H7 (cell line): ENCODE data around the gene VAV2. TPM values are rescaled to one million over a fixed set of nuclear protein-coding genes. Genes with fewer than 3 reads are reported as not detected.
"Not testable (repeated sequence)": the region's sequence is repeated elsewhere in the genome, so short reads cannot be mapped to it uniquely, and the experiment has no call there.

Source experiments
- DNase-seq: peaks from one replicate; pipeline ENCODE4 v3.0.0; 2012
- H3K27me3 ChIP-seq: 2 replicates; pipeline ENCODE4 v1.6.0; 2011; ENCODE audit warnings: mild to moderate bottlenecking, low read length; ENCODE audit not compliant: control insufficient read depth, insufficient read depth
- H3K36me3 ChIP-seq: replicated peaks from 2 replicates; pipeline ENCODE4 v1.5.1; 2011; ENCODE audit warnings: low read length; ENCODE audit not compliant: control insufficient read depth, insufficient read depth
- H3K4me3 ChIP-seq: 2 replicates; pipeline ENCODE4 v1.5.1; 2011; ENCODE audit warnings: low read depth, mild to moderate bottlenecking, control low read depth, low read length, moderate library complexity; ENCODE audit not compliant: insufficient read depth
- total RNA-seq: library from RNA; depleted of rRNA; stranded (reverse); fragments of >200 nt; shearing (Covaris generic); gene quantifications from 2 replicates; pipeline ENCODE4 v1.2.3, GENCODE V29; 2014

The VAV2 gene
- total RNA-seq, 1 experiment from 2014 or later = 17.7 TPM

- H3K27me3 ChIP-seq = no peaks in the 10 kb centered on the region
- no peak overlapping the region for H3K4me3 ChIP-seq
- peak; percentile 64 for DNase-seq
- H3K36me3 ChIP-seq = peaks cover 20% of the 10 kb centered on the region
Measured at GRCh38 chr9:133771486-133772482, 220.3 kb downstream of the VAV2 start.

GRCh38 chr9:133770076-133770777 is 221.9 kb downstream of the VAV2 start:
- peak; percentile 54 for DNase-seq
- H3K36me3 ChIP-seq = peaks cover 17% of the 10 kb centered on the region
- no peak overlapping the region for H3K4me3 ChIP-seq

GRCh38 chr9:133769511-133770075 is 222.5 kb downstream of the VAV2 start:
- H3K4me3 ChIP-seq = no peak overlapping the region
- DNase-seq = no peak
- H3K36me3 ChIP-seq = peaks cover 17% of the 10 kb centered on the region
- no peaks in the 10 kb centered on the region for H3K27me3 ChIP-seq

More at GRCh38 chr9:133770076-133770777, 221.9 kb downstream of the VAV2 start:
- no peaks in the 10 kb centered on the region for H3K27me3 ChIP-seq

GRCh38 chr9:133768859-133769510 is 223.1 kb downstream of the VAV2 start:
- Histone ChIP-seq H3K27me3 (no peaks in the 10 kb centered on the region), H3K36me3 (peaks cover 16% of the 10 kb centered on the region), H3K4me3 (no peak overlapping the region)
- peak; percentile 86 for DNase-seq

GRCh38 chr9:133768371-133768858 is 223.7 kb downstream of the VAV2 start:
- peak; percentile 40 for DNase-seq
- Histone ChIP-seq H3K27me3 (no peaks in the 10 kb centered on the region), H3K36me3 (peaks cover 17% of the 10 kb centered on the region), H3K4me3 (no peak overlapping the region)

- Histone ChIP-seq H3K27me3 (no peaks in the 10 kb centered on the region), H3K36me3 (peaks cover 17% of the 10 kb centered on the region), H3K4me3 (no peak overlapping the region)
- DNase-seq = no peak
Measured at GRCh38 chr9:133767625-133768024, 224.5 kb downstream of the VAV2 start.

GRCh38 chr9:133767008-133767407 is 225.1 kb downstream of the VAV2 start:
- Histone ChIP-seq H3K27me3 (no peaks in the 10 kb centered on the region), H3K4me3 (no peak overlapping the region), H3K36me3 (peaks cover 17% of the 10 kb centered on the region)
- no peak for DNase-seq

- H3K27me3 ChIP-seq, H3K4me3 ChIP-seq, DNase-seq: not testable (repeated sequence)
- peaks cover 17% of the 10 kb centered on the region for H3K36me3 ChIP-seq
Measured at GRCh38 chr9:133766234-133766633, 225.9 kb downstream of the VAV2 start.

- peaks cover 13% of the 10 kb centered on the region for H3K36me3 ChIP-seq
Measured at GRCh38 chr9:133763272-133764183, 228.6 kb downstream of the VAV2 start.

GRCh38 chr9:133762488-133763271 is 229.4 kb downstream of the VAV2 start:
- Histone ChIP-seq H3K4me3 (no peak overlapping the region), H3K27me3 (no peaks in the 10 kb centered on the region), H3K36me3 (peaks cover 6% of the 10 kb centered on the region)
- DNase-seq = peak; percentile 55

More at GRCh38 chr9:133763272-133764183, 228.6 kb downstream of the VAV2 start:
- Histone ChIP-seq H3K4me3 (no peak overlapping the region), H3K27me3 (no peaks in the 10 kb centered on the region)
- peak; percentile 57 for DNase-seq

GRCh38 chr9:133761641-133762248 is 230.4 kb downstream of the VAV2 start:
- peaks cover 3% of the 10 kb centered on the region for H3K36me3 ChIP-seq
- no peak overlapping the region for H3K4me3 ChIP-seq
- H3K27me3 ChIP-seq = no peaks in the 10 kb centered on the region
- DNase-seq = peak; percentile 28

- H3K4me3 ChIP-seq = no peak overlapping the region
- DNase-seq = peak; percentile 60
- peaks cover 3% of the 10 kb centered on the region; the same call in 1 of the 2 replicates for H3K36me3 ChIP-seq
- no peaks in the 10 kb centered on the region for H3K27me3 ChIP-seq
Measured at GRCh38 chr9:133760713-133761290, 231.3 kb downstream of the VAV2 start.
